GM21526 (cell line): ENCODE results near the gene LRRN4.
"Not testable (repeated sequence)": the region's sequence is repeated elsewhere in the genome, so short reads cannot be mapped to it uniquely, and the experiment has no call there.

Source experiments
- ATAC-seq: cut with Tn5 transposase; IDR thresholded peaks from one replicate; pipeline ENCODE4 v1.9.1; 2021; ENCODE audit warnings: moderate library complexity; ENCODE audit not compliant: unreplicated experiment, low FRiP score

LRRN4 gene

GRCh38 chr20:6034134-6034969 lies 19.5 kb downstream of the LRRN4 start:
- no peak for ATAC-seq

DNA sequence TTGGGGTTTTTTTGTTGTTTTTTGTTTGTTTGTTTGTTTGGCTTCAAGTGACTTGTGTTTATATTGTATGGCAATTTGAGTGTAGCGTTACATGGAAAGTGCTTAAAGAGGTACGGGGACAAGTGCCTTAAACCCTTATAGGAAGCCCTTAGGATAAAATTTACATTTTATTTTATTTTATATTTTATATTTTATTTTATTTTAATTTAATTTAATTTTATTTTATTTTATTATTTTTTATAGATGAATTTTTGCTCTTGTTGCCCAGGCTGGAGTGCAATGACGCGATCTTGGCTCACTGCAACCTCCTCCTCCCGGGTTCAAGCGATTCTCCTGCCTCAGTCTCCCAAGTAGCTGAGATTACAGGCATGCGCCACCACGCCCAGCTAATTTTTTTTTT lies 21.0 kb downstream of the LRRN4 start:
- not testable (repeated sequence) for ATAC-seq

- ATAC-seq: no peak
Observed at GRCh38 chr20:6030453-6031080, 23.3 kb downstream of the LRRN4 start.

DNA sequence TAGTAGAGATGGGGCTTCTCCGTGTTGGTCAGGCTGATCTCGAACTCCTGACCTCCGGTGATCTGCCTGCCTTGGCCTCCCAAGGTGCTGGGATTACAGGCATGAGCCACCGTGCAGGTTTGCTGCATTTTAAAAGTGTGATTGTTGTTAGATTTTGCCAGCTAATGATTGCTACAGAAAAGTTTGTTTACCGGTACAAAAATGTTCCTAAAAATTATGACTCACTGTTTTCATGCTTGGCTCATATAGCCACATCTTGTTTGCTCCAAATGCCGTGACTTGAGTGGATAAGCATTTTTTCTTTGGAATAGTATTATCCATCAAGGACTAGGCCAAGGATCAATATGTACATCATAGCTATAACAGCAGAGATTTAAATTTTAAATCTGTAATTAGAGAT lies 24.3 kb downstream of the LRRN4 start:
- ATAC-seq: no peak

GRCh38 chr20:6028818-6029217 lies 25.0 kb downstream of the LRRN4 start:
- no peak for ATAC-seq

DNA sequence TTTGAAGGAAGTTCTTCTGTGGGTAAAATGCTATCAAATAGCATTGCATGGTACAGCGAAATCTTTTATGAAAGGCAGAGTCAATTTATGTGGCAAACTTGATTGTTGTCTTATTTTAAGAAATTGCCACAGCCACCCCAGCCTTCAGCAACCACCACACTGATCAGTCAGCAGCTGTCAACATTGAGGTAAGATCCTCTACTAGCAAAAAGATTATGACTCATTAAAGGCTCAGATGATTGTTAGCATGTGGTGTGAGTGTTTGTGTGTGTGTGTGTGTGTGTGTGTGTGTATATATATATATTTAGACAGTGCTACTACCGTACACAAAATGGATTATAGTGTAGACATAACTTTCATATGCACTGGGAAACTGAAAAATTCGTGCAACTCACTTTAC lies 27.8 kb downstream of the LRRN4 start:
- no peak for ATAC-seq

GRCh38 chr20:6024768-6025167 lies 29.1 kb downstream of the LRRN4 start:
- no peak for ATAC-seq

GRCh38 chr20:6017880-6018279 lies 36.0 kb downstream of the LRRN4 start:
- no peak for ATAC-seq

DNA sequence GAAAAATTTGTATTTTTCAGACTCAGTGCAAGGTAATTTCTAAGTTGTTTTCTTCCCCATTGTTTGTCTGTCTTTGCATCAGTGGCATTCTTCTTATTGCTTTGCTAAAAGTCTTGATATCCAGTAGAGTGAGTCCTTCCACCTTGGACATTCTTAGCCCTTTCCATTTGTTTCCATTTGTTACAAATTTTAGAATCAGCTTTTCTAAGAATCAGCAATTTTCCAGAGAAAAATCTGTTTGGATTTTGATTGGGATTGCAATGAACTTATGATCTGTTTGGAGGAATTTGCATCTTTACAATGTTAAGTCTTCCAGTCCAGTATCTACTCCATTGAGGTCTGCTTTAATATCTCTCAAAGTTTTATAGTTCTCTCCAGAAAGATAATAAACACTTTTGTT lies 36.4 kb downstream of the LRRN4 start:
- ATAC-seq: no peak

GRCh38 chr20:6014957-6015356 lies 38.9 kb downstream of the LRRN4 start:
- ATAC-seq: no peak

DNA sequence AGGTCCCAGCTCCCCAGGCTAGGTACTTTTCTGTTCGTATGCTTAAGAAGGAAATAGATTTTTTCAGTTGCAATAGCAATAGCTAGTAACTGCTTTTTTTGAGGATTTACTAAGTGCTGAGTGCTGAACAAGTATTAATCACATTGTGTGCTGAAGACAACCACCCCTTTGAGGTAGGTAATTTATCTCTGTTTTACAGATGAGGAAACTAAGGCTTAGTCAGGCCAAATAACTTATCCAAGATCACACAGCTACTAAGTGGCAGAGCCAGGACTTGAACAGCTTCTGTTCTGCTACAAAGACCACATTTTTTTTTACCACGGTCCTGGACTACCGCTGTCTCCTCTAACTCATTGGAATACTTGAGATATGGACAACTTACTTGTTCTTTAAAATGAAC lies 39.8 kb downstream of the LRRN4 start:
- no peak for ATAC-seq

DNA sequence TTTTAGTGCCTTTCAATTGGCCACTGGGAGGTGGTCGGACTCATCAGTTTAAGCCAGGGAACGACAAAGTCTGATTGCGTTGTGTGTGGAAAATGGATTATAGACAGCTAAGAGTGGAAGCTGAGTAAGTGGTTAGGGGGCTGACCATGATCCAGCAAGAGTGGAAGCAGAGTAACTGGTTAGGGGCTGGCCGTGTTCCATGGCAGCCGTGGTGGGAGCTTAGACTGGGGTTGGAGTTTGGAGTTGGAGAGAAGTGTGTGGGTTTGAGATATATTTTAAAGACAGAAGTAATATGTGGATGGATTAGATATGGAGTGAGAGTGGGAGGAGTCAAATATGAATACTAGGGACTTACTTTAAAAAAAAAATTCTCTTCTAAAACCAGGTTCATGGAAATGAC lies 41.7 kb downstream of the LRRN4 start:
- no peak for ATAC-seq

GRCh38 chr20:6008254-6008653 lies 45.6 kb downstream of the LRRN4 start:
- ATAC-seq: no peak

GRCh38 chr20:6007529-6008103 lies 46.2 kb downstream of the LRRN4 start:
- no peak for ATAC-seq

DNA sequence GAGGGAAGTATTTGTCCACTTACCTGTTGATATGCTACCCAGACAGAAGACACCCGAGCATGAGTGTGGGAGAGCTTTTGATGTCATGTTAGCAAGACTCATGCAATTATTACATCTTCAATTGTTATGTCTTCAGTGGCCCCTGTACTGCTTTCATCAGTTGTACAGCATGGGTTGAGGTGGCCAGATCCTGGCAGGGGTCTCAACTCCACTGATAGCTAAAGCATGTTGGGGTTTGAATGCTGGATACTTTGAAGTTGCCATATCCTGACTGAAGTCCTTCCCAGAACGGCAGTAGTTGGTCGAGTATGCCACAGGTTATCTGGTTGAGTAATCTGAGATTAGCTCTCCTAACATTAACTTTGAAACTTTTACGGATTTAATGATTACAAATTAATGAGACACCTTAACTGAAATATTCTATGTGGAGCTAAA lies 46.7 kb downstream of the LRRN4 start:
- no peak for ATAC-seq

DNA sequence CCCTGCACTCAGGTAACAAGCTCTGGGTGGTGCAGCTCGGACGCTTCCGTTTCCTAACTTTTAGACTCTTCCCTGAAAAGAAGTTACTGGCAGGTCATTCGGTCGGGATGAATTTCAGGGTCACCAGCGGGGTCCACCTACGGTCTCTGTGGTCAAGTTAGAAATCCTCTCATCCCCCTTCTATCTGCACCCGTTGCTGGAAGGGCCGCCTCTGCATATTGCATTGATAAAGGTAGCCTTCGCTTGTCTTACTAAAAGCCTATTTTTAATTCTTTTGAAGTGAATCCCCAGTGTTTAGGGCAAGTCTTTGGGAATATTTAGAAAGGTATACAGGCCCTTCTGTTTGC lies 47.3 kb downstream of the LRRN4 start:
- no peak for ATAC-seq

DNA sequence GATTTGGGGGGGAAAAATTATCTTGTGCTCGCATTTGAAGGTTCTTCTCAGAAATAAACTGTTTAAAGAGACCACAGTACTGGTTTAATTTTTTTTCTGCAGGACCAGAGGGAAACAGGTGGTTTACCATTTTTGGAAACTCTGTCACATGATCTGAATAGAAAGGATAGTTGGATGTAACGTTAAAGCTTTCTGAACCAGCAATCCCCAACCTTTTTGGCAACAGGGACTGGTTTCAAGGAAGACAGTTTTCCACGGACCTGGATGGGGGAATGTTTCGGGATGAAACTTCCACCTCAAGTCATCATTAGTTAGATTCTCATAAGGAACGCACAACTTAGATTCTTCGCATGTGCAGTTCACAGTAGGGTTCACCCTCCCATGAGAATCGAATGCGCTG lies 53.0 kb downstream of the LRRN4 start:
- ATAC-seq: no peak

DNA sequence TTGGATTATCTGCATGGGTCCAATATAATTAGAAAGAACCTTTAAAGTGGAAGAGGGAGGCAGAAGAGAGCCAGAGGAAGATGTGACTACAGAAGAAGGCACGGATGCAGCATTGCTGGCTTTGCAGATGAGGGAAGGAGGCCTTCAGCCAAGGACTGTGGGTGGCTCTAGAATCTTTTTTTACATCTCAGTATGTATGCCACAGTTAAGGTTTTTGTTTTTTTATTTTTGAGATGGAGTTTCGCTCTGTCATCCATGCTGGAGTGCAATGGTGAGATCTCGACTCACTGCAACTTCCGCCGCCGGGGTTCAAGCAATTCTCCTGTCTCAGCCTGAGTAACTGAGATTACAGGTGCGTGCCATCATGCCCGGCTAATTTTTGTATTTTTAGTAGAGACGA lies 54.1 kb downstream of the LRRN4 start:
- no peak for ATAC-seq

DNA sequence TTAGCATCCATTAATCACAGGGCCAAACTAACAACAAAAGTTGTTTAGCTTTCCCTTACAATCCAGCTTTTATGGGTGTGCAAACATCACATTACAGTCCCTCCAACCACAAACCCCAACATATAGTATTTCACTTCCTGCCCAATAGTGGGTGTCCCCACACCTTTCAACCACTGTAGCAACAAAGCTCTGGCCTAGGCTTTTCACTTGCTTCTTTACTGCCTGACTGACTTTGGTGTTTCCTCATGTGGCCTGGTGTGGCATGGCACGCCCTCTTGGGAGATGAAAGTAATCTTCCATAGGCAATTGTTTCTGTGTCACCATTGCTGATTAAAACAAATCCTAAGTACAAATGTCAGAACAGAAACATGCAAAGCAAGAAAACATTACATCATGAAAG lies 57.1 kb downstream of the LRRN4 start:
- ATAC-seq: peak; percentile 89

DNA sequence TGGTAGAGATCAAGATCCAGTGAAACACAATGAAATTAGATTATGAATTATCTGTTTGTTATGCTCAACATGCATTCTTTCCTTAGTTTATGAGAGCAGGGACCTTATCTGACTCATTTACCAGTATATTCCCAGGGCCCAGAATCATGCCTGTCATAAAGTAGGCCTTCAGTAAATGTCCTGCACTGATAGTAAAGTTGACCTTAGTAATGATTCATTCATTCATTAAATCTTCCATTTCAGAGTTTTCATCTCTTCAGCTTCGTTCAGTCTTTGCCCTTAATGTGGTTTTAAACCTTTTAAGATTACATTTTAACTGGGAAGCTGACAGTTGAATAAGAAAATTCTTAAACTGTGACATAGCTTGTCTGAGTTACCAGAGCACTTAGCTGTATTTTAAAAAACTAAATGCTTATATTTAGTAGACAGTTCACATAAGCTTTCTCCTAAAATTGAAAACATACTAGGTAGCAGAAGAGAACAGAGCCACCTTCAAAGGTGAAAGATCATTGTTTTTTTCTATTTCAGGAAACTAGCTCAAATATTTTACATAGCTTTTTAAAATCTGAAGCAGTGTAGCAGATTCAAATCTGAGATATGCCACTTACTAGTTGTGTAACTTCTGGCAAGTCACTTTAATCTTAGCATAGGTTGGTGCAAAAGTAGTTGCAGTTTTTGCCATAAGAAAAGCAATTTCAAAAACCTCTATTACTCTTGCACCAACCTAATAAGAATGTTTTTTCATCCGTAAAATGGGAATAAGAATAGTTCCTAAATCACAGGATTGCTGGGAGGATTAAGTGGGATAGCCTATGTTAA lies 62.0 kb downstream of the LRRN4 start:
- no peak for ATAC-seq

DNA sequence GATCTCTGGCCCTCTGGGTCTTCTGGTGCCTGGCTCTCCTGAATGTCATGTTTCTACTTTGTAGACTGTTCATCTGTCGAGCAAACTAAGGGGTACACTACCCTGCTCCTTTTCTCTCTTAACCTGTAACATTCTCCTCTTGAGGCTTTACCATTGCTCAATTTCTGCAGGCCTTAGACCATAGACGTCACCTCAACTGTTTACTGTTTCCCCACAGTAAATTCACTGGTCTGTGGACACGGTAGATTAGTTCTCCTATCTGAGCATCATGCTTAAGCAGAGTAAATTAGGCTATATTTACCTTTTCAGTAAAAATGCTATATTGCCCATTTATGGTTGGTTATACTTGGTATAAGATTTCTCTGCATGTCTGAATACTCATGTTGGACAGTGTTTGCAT lies 62.9 kb downstream of the LRRN4 start:
- ATAC-seq: no peak
